Testis (tissue), 3 donors: Measurements from ENCODE around the gene E2F1. TPM values are rescaled to one million over a fixed set of nuclear protein-coding genes. Genes with fewer than 3 reads are reported as not detected.

ENCODE experiments used
- DNase-seq: peaks from one replicate; pipeline ENCODE4 v3.0.0-alpha.2; 2019
- H3K27ac ChIP-seq, 2 donors: fragments of 200-600 bp; sonication (generic); one replicate each; pipeline ENCODE4 v1.5.1; 2019
- H3K27me3 ChIP-seq: fragments of 200-600 bp; sonication (generic); one replicate; pipeline ENCODE4 v1.5.1; 2019
- H3K36me3 ChIP-seq: fragments of 200-600 bp; sonication (generic); one replicate; pipeline ENCODE4 v1.5.1; 2017; ENCODE audit warnings: low read depth; ENCODE audit errors: missing control alignments
- H3K4me1 ChIP-seq: fragments of 200-600 bp; sonication (generic); one replicate; pipeline ENCODE4 v1.5.1; 2019
- H3K4me3 ChIP-seq, 2 donors: fragments of 200-600 bp; sonication (generic); one replicate each; pipeline ENCODE4 v1.5.1; 2017 to 2019
- H3K9me3 ChIP-seq: fragments of 200-600 bp; sonication (generic); one replicate; pipeline ENCODE4 v1.5.1; 2017
- POLR2A ChIP-seq: fragments of 450-650 bp; IDR thresholded peaks from one replicate; pipeline ENCODE4 v1.6.1; 2017; ENCODE audit warnings: antibody characterized with exemption, mild to moderate bottlenecking, moderate library complexity
- WGBS, 2 donors: methylation state at CpG; one replicate each; pipeline ENCODE4 v1.1.5; 2018; 5-methylcytosine and 5-hydroxymethylcytosine counted together
- intact Hi-C: fragments of 100-400 bp; cut with DNase I; formaldehyde crosslinking; loops from one replicate; pipeline ENCODE4 v1.15.1; 2023; ENCODE audit warnings: low total_unique reads
- polyA plus RNA-seq: library from polyadenylated mRNA; stranded (reverse); fragments of 350-450 nt; fragmentation: Illumina TruSeq; extraction: RNeasy Lipid Tissue Mini Kit (QIAGEN cat#74804); gene quantifications from one replicate; pipeline ENCODE4 v1.2.3, GENCODE V29; 2014; ENCODE audit warnings: low read depth, low replicate concordance; ENCODE audit not compliant: insufficient read depth
- total RNA-seq, 2 donors: library from RNA; depleted of rRNA; stranded (reverse); fragments of >200 nt; gene quantifications; one replicate each; pipeline ENCODE4 v1.2.3, GENCODE V29; 2016
- TF ChIP-seq, protein P1 (sequence below), 3 experiments: fragments of 450-650 bp in 2 of 3; fragments of 200-600 bp in 1 of 3; sonication (generic) in 1 of 3; IDR thresholded peaks; one replicate each; pipeline ENCODE4 v1.5.1; 2016 to 2019; ENCODE audit warnings: antibody characterized with exemption in 3 of 3, mild to moderate bottlenecking in 2 of 3, moderate library complexity in 1 of 3

Gene E2F1
- total and polyA plus RNA-seq, 3 donors from 2014 or later: 16.9 to 22.8 (median 19.9) TPM

DNA sequence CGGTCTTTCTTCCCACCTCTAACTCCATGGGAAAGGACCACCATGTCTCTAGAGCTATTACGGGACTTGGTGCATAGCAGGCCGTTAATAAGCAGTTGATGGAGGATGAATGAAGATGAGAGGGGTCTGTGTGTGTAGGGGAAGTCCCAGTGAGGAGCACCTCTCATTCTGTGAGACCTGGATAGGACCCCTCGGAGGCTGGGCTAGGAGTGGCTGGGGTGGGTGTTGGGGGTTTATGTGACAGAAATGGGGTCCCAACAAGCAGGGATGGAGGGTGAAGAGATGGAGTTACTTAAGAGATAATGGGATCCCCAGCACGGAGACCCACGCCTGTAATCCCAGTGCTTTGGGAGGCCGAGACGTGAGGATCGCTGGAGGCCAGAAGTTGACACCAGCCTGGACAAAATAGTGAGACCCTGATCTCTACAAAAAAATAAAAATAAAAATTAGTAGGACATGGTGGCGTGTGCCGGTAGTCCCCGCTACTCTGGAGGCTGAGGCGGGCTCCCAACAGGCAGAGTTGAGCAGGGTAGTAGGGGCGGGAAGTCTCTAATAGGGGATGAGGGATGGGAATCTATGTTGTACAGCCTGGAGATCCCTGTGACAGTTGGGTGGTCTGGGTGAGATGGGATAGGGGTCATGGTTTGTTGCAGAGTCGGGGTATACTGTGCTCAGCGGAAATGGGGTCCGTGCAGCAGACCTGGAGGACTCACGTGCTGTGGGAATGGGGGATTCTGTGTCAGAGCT lies 44.9 kb upstream of the E2F1 start:
- intact Hi-C loops: loop anchor here (5.0 kb wide), 1 partner anchor 64 kb away; the partner anchor contains the start of gene ACTL10
- TF ChIP-seq, protein P1, sequence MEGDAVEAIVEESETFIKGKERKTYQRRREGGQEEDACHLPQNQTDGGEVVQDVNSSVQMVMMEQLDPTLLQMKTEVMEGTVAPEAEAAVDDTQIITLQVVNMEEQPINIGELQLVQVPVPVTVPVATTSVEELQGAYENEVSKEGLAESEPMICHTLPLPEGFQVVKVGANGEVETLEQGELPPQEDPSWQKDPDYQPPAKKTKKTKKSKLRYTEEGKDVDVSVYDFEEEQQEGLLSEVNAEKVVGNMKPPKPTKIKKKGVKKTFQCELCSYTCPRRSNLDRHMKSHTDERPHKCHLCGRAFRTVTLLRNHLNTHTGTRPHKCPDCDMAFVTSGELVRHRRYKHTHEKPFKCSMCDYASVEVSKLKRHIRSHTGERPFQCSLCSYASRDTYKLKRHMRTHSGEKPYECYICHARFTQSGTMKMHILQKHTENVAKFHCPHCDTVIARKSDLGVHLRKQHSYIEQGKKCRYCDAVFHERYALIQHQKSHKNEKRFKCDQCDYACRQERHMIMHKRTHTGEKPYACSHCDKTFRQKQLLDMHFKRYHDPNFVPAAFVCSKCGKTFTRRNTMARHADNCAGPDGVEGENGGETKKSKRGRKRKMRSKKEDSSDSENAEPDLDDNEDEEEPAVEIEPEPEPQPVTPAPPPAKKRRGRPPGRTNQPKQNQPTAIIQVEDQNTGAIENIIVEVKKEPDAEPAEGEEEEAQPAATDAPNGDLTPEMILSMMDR (IDR thresholded peaks at IDR 0.05): no peak
- no peak for TF ChIP-seq POLR2A
- H3K36me3 ChIP-seq: no peaks in the 10 kb centered on the region
- DNase-seq: no peak
- H3K9me3 ChIP-seq: no peaks in the 10 kb centered on the region
- H3K4me3 ChIP-seq: peak overlapping the region; percentile 54 to 65
- H3K27ac ChIP-seq: peak overlapping the region; percentile 84 to 95
- peaks cover 12% of the 10 kb centered on the region for H3K4me1 ChIP-seq
- no peaks in the 10 kb centered on the region for H3K27me3 ChIP-seq
- WGBS, 2 donors: 38 to 61% methylated on average over 18 of the region's 18 CpGs

DNA sequence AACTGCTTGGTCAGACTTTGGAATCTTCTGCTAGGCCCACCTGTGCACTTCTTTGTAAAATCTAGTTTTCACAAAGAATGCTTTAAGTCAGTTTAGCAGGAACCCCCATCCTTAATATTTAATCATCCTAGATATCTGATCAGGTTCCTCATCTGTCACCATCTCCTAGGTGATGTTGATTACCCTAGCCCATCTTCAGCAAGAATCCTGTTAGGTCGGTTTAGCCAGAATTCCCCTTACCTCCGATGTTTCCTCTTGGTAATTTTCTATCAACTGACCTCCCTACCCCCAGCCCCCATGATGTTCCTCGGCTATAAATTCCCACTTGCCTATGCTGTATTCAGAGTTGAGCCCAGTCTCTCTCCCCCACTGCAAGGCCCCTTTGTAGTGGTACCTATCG lies 42.9 kb upstream of the E2F1 start:
- peaks cover 11% of the 10 kb centered on the region for H3K4me1 ChIP-seq
- no peaks in the 10 kb centered on the region for H3K27me3 ChIP-seq
- H3K4me3 ChIP-seq: no peak overlapping the region
- H3K36me3 ChIP-seq: no peaks in the 10 kb centered on the region
- TF ChIP-seq POLR2A: no peak
- TF ChIP-seq, protein P1 (IDR thresholded peaks at IDR 0.05): no peak
- no peaks in the 10 kb centered on the region for H3K9me3 ChIP-seq
- H3K27ac ChIP-seq: no peak overlapping the region
- no peak for DNase-seq
- intact Hi-C loops: no loop called here
- WGBS, 2 donors: 75 to 81% methylated on average over 4 of the region's 4 CpGs

DNA sequence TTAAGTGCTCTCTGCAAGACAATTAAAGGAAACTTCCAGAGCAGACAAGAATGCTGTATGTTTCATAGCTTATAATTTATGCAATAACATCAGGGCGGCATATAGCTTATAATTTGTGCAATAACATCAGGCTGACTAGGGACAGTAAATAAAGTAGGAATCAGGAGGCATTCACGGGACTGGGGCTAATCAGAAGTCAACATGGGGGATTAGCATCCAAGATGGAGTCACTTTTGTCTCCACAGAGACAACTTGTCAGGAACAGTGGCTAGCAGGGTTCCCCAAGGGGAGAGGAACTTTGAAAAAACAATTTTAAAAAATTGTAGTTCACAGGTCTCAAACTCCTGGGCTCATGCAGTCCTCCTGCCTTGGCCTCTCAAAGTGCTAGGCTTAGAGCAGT lies 42.3 kb upstream of the E2F1 start:
- TF ChIP-seq, protein P1 (IDR thresholded peaks at IDR 0.05): no peak
- no peaks in the 10 kb centered on the region for H3K27me3 ChIP-seq
- no peaks in the 10 kb centered on the region for H3K36me3 ChIP-seq
- no peak overlapping the region for H3K27ac ChIP-seq
- DNase-seq: no peak
- intact Hi-C loops: no loop called here
- H3K9me3 ChIP-seq: no peaks in the 10 kb centered on the region
- no peak overlapping the region for H3K4me3 ChIP-seq
- peaks cover 7% of the 10 kb centered on the region for H3K4me1 ChIP-seq
- 87 to 95% methylated on average over 2 of the region's 2 CpGs for WGBS, 2 donors

DNA sequence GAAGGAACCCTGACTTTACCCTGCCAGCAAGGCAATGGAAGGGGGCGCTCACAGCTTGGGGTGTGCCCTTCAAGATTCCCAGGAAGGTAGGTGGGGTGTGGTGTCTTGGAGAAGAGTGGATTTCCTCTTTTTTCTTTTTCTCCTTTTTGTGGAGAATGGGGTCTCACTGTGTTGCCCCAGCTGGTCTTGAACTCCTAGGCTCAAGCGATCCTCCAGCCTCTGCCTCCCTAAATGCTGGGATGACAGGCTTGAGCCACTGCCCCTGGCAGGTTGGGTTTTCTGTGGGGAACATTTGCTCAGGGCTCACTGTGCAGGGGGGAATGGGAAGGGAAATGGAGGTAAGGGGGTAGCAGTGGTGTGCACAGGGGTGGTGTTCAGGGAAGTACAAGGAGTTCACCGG lies 41.6 kb upstream of the E2F1 start:
- H3K36me3 ChIP-seq: no peaks in the 10 kb centered on the region
- peaks cover 5% of the 10 kb centered on the region for H3K4me1 ChIP-seq
- 89 to 95% methylated on average over 3 of the region's 3 CpGs for WGBS, 2 donors
- no peaks in the 10 kb centered on the region for H3K27me3 ChIP-seq
- H3K27ac ChIP-seq: no peak overlapping the region
- no peak for DNase-seq
- H3K9me3 ChIP-seq: no peaks in the 10 kb centered on the region
- intact Hi-C loops: no loop called here
- TF ChIP-seq, protein P1 (IDR thresholded peaks at IDR 0.05): no peak
- no peak for TF ChIP-seq POLR2A
- H3K4me3 ChIP-seq: no peak overlapping the region

DNA sequence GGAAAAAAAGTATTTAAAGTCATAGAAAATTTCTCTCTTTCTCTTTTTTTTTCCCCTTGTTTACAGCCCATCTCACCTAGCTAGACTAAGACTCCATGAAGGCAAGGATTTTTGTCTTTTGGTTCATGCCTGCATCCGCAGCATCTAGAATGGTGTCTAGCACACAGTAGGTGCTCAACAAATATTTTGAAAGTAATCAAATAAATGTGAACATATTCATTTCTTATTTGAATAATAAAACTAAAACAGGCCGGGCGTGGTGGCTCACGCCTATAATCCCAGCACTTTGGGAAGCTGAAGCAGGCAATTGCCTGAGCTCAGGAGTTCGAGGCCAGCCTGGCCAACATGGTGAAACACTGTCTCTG lies 40.9 kb upstream of the E2F1 start:
- DNase-seq: no peak
- intact Hi-C loops: no loop called here
- H3K4me1 ChIP-seq: no peaks in the 10 kb centered on the region
- H3K27ac ChIP-seq: no peak overlapping the region
- WGBS, 2 donors: 94 to 96% methylated on average over 5 of the region's 5 CpGs
- H3K9me3 ChIP-seq: no peaks in the 10 kb centered on the region
- no peaks in the 10 kb centered on the region for H3K36me3 ChIP-seq
- no peaks in the 10 kb centered on the region for H3K27me3 ChIP-seq
- H3K4me3 ChIP-seq: no peak overlapping the region
- TF ChIP-seq, protein P1 (IDR thresholded peaks at IDR 0.05): no peak
- TF ChIP-seq POLR2A: no peak
